IMR-90 (cell line): Measurements from ENCODE around the gene SLC26A11. TPM values are rescaled to one million over a fixed set of nuclear protein-coding genes. Genes with fewer than 3 reads are reported as not detected.

ENCODE experiments used
- ATAC-seq: fragments of 200-7000 bp; cut with Tn5 transposase; 2 replicates; pipeline ENCODE4 v1.9.1; 2020; ENCODE audit warnings: low read depth, mild to moderate bottlenecking, moderate library complexity
- BruUV-seq: library from RNA; stranded (reverse); fragments of 400-500 nt; replicated peaks from 2 replicates; lab custom pipeline; 2021; lab: Mats Ljungman, UMichigan
- CTCF ChIA-PET: fragments of 300-600 bp; formaldehyde crosslinking; extraction: SDS; loops from one replicate; lab custom pipeline; 2021; ENCODE audit warnings: antibody characterized with exemption; lab: Yijun Ruan, JAX
- POLR2A ChIA-PET: fragments of 300-600 bp; sonication (Branson Sonifier 250); formaldehyde crosslinking; loops from one replicate; lab custom pipeline; 2022; ENCODE audit warnings: antibody characterized with exemption; ENCODE audit not compliant: unreplicated experiment; lab: Charles Lee
- DNase-seq: peaks from one replicate; pipeline ENCODE4 v3.0.0; 2013
- H2AFZ ChIP-seq: replicated peaks from 2 replicates; pipeline ENCODE3; 2013; ENCODE audit warnings: low read length, mild to moderate bottlenecking; ENCODE audit not compliant: poor library complexity
- H2AK5ac ChIP-seq: 2 replicates; pipeline ENCODE4 v1.6.1; 2013; ENCODE audit warnings: low read depth, low read length, inconsistent platforms
- H2AK9ac ChIP-seq: replicated peaks from 2 replicates; pipeline ENCODE3; 2013; ENCODE audit warnings: mild to moderate bottlenecking, low read depth, low read length, moderate library complexity; ENCODE audit not compliant: poor library complexity
- H2BK120ac ChIP-seq: 2 replicates; pipeline ENCODE4 v1.6.1; 2013; ENCODE audit warnings: low read depth, low read length, inconsistent platforms
- H2BK15ac ChIP-seq: 3 replicates; pipeline ENCODE4 v1.6.1; 2013; ENCODE audit warnings: low read depth, low read length, inconsistent platforms
- H2BK20ac ChIP-seq: 2 replicates; pipeline ENCODE4 v1.6.1; 2013; ENCODE audit warnings: low read depth, mild to moderate bottlenecking, inconsistent platforms, low read length, moderate library complexity
- H2BK5ac ChIP-seq: 2 replicates; pipeline ENCODE4 v1.6.1; 2013; ENCODE audit warnings: mild to moderate bottlenecking, low read depth, low read length, inconsistent platforms; ENCODE audit not compliant: poor library complexity, severe bottlenecking
- H3K14ac ChIP-seq: replicated peaks from 2 replicates; pipeline ENCODE4 v1.6.1; 2013; ENCODE audit warnings: low read depth, low read length, inconsistent platforms
- H3K18ac ChIP-seq: 2 replicates; pipeline ENCODE4 v1.6.1; 2013; ENCODE audit warnings: low read depth, low read length, control low read depth
- H3K23ac ChIP-seq: 2 replicates; pipeline ENCODE4 v1.6.1; 2013; ENCODE audit warnings: low read depth, low read length, inconsistent platforms
- H3K27ac ChIP-seq: 2 replicates; pipeline ENCODE4 v1.5.1; 2013; ENCODE audit warnings: mild to moderate bottlenecking, control low read depth, low read length; ENCODE audit not compliant: insufficient read depth
- H3K27me3 ChIP-seq: 2 replicates; pipeline ENCODE4 v1.6.1; 2013; ENCODE audit warnings: low read length; ENCODE audit not compliant: control insufficient read depth, insufficient read depth
- H3K36me3 ChIP-seq: 2 replicates; pipeline ENCODE4 v1.6.1; 2013; ENCODE audit warnings: low read length, mixed read lengths; ENCODE audit not compliant: control insufficient read depth, insufficient read depth
- H3K4ac ChIP-seq: 2 replicates; pipeline ENCODE4 v1.6.1; 2013; ENCODE audit warnings: low read depth, low read length, inconsistent platforms
- H3K4me1 ChIP-seq: 2 replicates; pipeline ENCODE4 v1.6.1; 2013; ENCODE audit warnings: low read length, mixed read lengths; ENCODE audit not compliant: control insufficient read depth, insufficient read depth
- H3K4me2 ChIP-seq: 2 replicates; pipeline ENCODE4 v1.6.1; 2013; ENCODE audit warnings: low read depth, mild to moderate bottlenecking, control low read depth, low read length, moderate library complexity
- H3K4me3 ChIP-seq: 2 replicates; pipeline ENCODE4 v1.5.1; 2013; ENCODE audit warnings: low read depth, mild to moderate bottlenecking, control low read depth, low read length, moderate library complexity; ENCODE audit not compliant: insufficient read depth
- H3K56ac ChIP-seq: 2 replicates; pipeline ENCODE4 v1.6.1; 2013; ENCODE audit warnings: low read length, inconsistent platforms; ENCODE audit not compliant: insufficient read depth; ENCODE audit errors: extremely low read depth
- H3K79me1 ChIP-seq, 2 experiments: 2 replicates each; pipeline ENCODE4 v1.6.1; 2013; ENCODE audit warnings: low read length in 2 of 2, inconsistent platforms in 1 of 2, low read depth in 1 of 2
- H3K9ac ChIP-seq: 2 replicates; pipeline ENCODE4 v1.6.1; 2013; ENCODE audit warnings: low read depth, low read length, control low read depth
- H3K9me1 ChIP-seq: 2 replicates; pipeline ENCODE4 v1.6.1; 2013; ENCODE audit warnings: low read length, inconsistent platforms; ENCODE audit not compliant: insufficient read depth
- H3K9me3 ChIP-seq: 2 replicates; pipeline ENCODE4 v1.6.1; 2013; ENCODE audit warnings: low read length; ENCODE audit not compliant: control insufficient read depth, insufficient read depth
- H4K20me1 ChIP-seq: 2 replicates; pipeline ENCODE4 v1.6.1; 2013; ENCODE audit warnings: low read length, inconsistent platforms; ENCODE audit not compliant: insufficient read depth
- H4K5ac ChIP-seq: 2 replicates; pipeline ENCODE4 v1.6.1; 2013; ENCODE audit warnings: mild to moderate bottlenecking, low read depth, low read length, control low read depth
- H4K8ac ChIP-seq, 2 experiments: 2 replicates each; pipeline ENCODE4 v1.6.1; 2013; ENCODE audit warnings: low read depth in 2 of 2, low read length in 2 of 2, control low read depth in 1 of 2, inconsistent platforms in 1 of 2
- H4K91ac ChIP-seq: 2 replicates; pipeline ENCODE4 v1.6.1; 2013; ENCODE audit warnings: low read depth, low read length, inconsistent platforms; ENCODE audit not compliant: insufficient read depth
- CEBPB ChIP-seq: IDR thresholded peaks from 2 replicates; pipeline ENCODE4 v1.6.1; 2012; ENCODE audit warnings: low read depth, low read length, improper control_type of control experiment
- CHD1 ChIP-seq: IDR thresholded peaks from 2 replicates; pipeline ENCODE4 v1.6.1; 2012; ENCODE audit warnings: low read depth, low read length, improper control_type of control experiment
- FOS ChIP-seq: fragments of 150-350 bp; IDR thresholded peaks from 2 replicates; pipeline ENCODE4 v1.6.1; 2016; ENCODE audit warnings: low read depth, low read length
- MAFK ChIP-seq: IDR thresholded peaks from 2 replicates; pipeline ENCODE4 v1.6.1; 2012; ENCODE audit warnings: low read depth, low read length, improper control_type of control experiment
- MAZ ChIP-seq: IDR thresholded peaks from 2 replicates; pipeline ENCODE4 v1.6.1; 2012; ENCODE audit warnings: low read depth, mild to moderate bottlenecking, low read length, improper control_type of control experiment, moderate library complexity, borderline replicate concordance
- NFE2L2 ChIP-seq: fragments of 150-350 bp; IDR thresholded peaks from 2 replicates; pipeline ENCODE4 v1.6.1; 2016; ENCODE audit warnings: low read depth, mild to moderate bottlenecking, low read length
- POLR2A ChIP-seq: IDR thresholded peaks from 2 replicates; pipeline ENCODE4 v1.6.1; 2012; ENCODE audit warnings: mild to moderate bottlenecking, low read depth, low read length
- RCOR1 ChIP-seq: IDR thresholded peaks from 2 replicates; pipeline ENCODE4 v1.6.1; 2012; ENCODE audit warnings: mild to moderate bottlenecking, low read length, improper control_type of control experiment; ENCODE audit not compliant: insufficient replicate concordance
- SMC3 ChIP-seq: fragments of 150-350 bp; IDR thresholded peaks from 2 replicates; pipeline ENCODE4 v1.6.1; 2016; ENCODE audit warnings: low read depth, mild to moderate bottlenecking, antibody characterized with exemption, low read length, moderate library complexity
- USF2 ChIP-seq: fragments of 150-350 bp; IDR thresholded peaks from 2 replicates; pipeline ENCODE4 v1.6.1; 2017; ENCODE audit warnings: mild to moderate bottlenecking, antibody characterized with exemption, low read length, low read depth
- WGBS, 2 experiments: methylation state at CpG; one replicate each; pipeline versions ENCODE4 v1.1.5 to v1.1.7; 2013; ENCODE audit warnings: missing lambda C conversion rate in 2 of 2; ENCODE audit not compliant: insufficient read length in 1 of 2; ENCODE audit errors: extremely low coverage in 2 of 2; 5-methylcytosine and 5-hydroxymethylcytosine counted together
- dilution Hi-C: fragments of 300-500 bp; cut with HindIII; formaldehyde crosslinking; loops from one replicate; pipeline ENCODE4 v1.14.3; 2018; ENCODE audit warnings: low sequenced_read_pairs; ENCODE audit not compliant: unreplicated experiment
- in situ Hi-C: fragments of 300-500 bp; cut with MboI; formaldehyde crosslinking; loops from 3 replicates; pipeline ENCODE4 v1.14.3; 2019; ENCODE audit warnings: low sequenced_read_pairs, inconsistent platforms, mixed read lengths
- intact Hi-C: fragments of 100-400 bp; cut with micrococcal nuclease; formaldehyde crosslinking; loops from 2 replicates; pipeline ENCODE4 v1.10.0; 2022
- polyA plus RNA-seq, 3 experiments: library from polyadenylated mRNA; depleted of rRNA; stranded (reverse); fragments of >200 nt; gene quantifications; 2 replicates each; pipeline ENCODE4 v1.2.3, GENCODE V29; 2012; ENCODE audit warnings: low replicate concordance in 1 of 3
- total RNA-seq: library from RNA; depleted of rRNA; stranded (reverse); fragments of >200 nt; gene quantifications from 2 replicates; pipeline ENCODE4 v1.2.3, GENCODE V29; 2012

SLC26A11 gene
- total and polyA plus RNA-seq, 2 of the 4 experiments (the other 2 are of a cell fraction) = 3.2 to 15.6 TPM

- Histone ChIP-seq H4K5ac (no peak overlapping the region), H3K4me1 (no peaks in the 10 kb centered on the region), H3K27ac (no peak overlapping the region), H3K36me3 (peaks cover 53% of the 10 kb centered on the region), H2AFZ (no peak overlapping the region), H2BK5ac (no peak overlapping the region), H3K4ac (no peak overlapping the region), H3K14ac (no peak overlapping the region), H3K79me1 (no peaks in the 10 kb centered on the region), H2AK5ac (no peak overlapping the region), H4K91ac (no peak overlapping the region), H2BK15ac (no peak overlapping the region), H2AK9ac (no peak overlapping the region), H3K27me3 (no peaks in the 10 kb centered on the region), H3K9me1 (0 out of 2 replicates have a peak, but pooled peaks cover 2% of the 10 kb centered on the region), H3K9ac (no peak overlapping the region), H2BK120ac (no peak overlapping the region), H3K23ac (no peak overlapping the region), H3K56ac (no peak overlapping the region), H4K8ac (no peak overlapping the region), H2BK20ac (no peak overlapping the region), H3K4me2 (no peak overlapping the region), H3K9me3 (no peaks in the 10 kb centered on the region), H3K4me3 (no peak overlapping the region), H4K20me1 (no peaks in the 10 kb centered on the region), H3K18ac (no peak overlapping the region)
- ChIA-PET POLR2A (no interaction called here), CTCF (no interaction called here)
- intact Hi-C loops = no loop called here
- dilution Hi-C loops = no loop called here
- no TSS peak for BruUV-seq
- ATAC-seq = no peak
- no peak for DNase-seq
- 93% methylated on average over 10 of the region's 22 CpGs; no CpG with 5 or more reads in 1 of the 2 experiments for WGBS, 2 experiments
- TF ChIP-seq POLR2A = no peak
- no peak for TF ChIP-seq MAFK
- no peak for TF ChIP-seq CEBPB
- TF ChIP-seq FOS = no peak
- TF ChIP-seq NFE2L2 = no peak
- no peak for TF ChIP-seq USF2
- TF ChIP-seq RCOR1 = no peak
- TF ChIP-seq SMC3 = no peak
- TF ChIP-seq MAZ = no peak
- no peak for TF ChIP-seq CHD1
- in situ Hi-C loops = no loop called here
These were observed 24.8 kb downstream of the SLC26A11 start for GRCh38 chr17:80244871-80245509.
